ENCODE results near the gene NELFA.

DNA sequence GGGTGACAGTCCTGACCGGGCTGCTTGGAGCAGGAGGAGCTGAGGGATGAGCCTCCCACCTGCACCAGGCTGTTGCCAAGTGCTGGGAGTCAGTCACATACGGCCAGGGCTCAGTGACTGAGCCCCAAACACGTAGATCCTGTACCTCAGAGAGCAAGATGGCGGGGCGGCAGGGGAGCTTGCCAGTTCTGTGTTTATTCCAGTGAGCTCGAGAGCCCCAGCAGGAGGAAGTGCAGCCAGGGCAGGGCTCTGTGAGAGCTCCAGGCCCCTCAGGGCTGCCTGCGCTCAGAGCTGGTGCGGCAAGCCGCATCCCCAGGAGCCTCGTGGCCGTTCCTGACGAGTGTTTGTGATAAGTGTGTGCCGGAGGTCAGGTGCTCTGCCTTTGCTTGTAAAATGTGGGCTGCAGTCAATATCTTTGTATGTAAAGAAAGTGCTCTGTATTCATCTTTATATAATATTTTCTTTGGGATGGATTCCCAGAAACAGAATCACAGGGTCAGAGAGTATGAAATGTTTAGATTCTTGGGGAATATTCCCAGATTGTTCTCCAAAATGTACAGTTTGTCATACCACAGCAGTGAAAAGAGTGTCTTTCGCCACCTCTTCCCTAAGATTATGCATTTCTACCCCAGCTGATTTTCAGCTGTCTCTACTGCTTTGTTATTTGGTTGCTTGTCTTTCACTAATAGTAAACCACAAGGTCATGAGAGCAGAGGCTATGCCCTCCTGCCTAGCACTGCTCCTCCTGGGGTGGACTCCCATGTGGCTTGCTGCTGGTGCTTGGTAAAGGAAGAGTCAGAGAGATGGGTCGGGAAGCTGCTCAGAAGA lies 50.3 kb downstream of the NELFA start:
- TF ChIP-seq, protein P1, sequence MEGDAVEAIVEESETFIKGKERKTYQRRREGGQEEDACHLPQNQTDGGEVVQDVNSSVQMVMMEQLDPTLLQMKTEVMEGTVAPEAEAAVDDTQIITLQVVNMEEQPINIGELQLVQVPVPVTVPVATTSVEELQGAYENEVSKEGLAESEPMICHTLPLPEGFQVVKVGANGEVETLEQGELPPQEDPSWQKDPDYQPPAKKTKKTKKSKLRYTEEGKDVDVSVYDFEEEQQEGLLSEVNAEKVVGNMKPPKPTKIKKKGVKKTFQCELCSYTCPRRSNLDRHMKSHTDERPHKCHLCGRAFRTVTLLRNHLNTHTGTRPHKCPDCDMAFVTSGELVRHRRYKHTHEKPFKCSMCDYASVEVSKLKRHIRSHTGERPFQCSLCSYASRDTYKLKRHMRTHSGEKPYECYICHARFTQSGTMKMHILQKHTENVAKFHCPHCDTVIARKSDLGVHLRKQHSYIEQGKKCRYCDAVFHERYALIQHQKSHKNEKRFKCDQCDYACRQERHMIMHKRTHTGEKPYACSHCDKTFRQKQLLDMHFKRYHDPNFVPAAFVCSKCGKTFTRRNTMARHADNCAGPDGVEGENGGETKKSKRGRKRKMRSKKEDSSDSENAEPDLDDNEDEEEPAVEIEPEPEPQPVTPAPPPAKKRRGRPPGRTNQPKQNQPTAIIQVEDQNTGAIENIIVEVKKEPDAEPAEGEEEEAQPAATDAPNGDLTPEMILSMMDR (IDR thresholded peaks at IDR 0.05; ENCODE audit: low read depth, low read length) = no peak
- TF ChIP-seq EZH2phosphoT487 (IDR thresholded peaks at IDR 0.05; ENCODE audit: low read depth) = no peak

All from OCI-LY3 (cell line).